Activated B cell treated with CpG ODN at 0.5 μM for 24 hours (primary cell): ENCODE data around the gene CDYL. TPM values are rescaled to one million over a fixed set of nuclear protein-coding genes. Genes with fewer than 3 reads are reported as not detected.

Experiments
- ATAC-seq: fragments of 200-7000 bp; cut with Tn5 transposase; one replicate; pipeline ENCODE4 v1.10.0; 2021; ENCODE audit warnings: low read depth, mild to moderate bottlenecking, moderate library complexity
- CTCF ChIA-PET: fragments of 350-600 bp; sonication (Branson Sonifier 250); formaldehyde crosslinking; loops from one replicate; lab custom pipeline; 2021; ENCODE audit warnings: antibody characterized with exemption; lab: Charles Lee
- POLR2A ChIA-PET: fragments of 350-600 bp; sonication (Branson Sonifier 250); formaldehyde crosslinking; loops from one replicate; lab custom pipeline; 2021; ENCODE audit warnings: antibody characterized with exemption; lab: Charles Lee
- DNase-seq: peaks from one replicate; pipeline ENCODE4 v3.0.0; 2022
- H3K27ac Mint-ChIP-seq: one replicate; pipeline ENCODE4 v1.8.0; 2020; ENCODE audit warnings: mixed read lengths
- H3K27me3 Mint-ChIP-seq: one replicate; pipeline ENCODE4 v1.8.0; 2021; ENCODE audit warnings: mixed read lengths
- H3K36me3 Mint-ChIP-seq: one replicate; pipeline ENCODE4 v1.8.0; 2021; ENCODE audit warnings: low read depth, mixed read lengths
- H3K4me1 Mint-ChIP-seq: one replicate; pipeline ENCODE4 v1.8.0; 2021; ENCODE audit warnings: mixed read lengths
- H3K4me3 Mint-ChIP-seq: one replicate; pipeline ENCODE4 v1.8.0; 2020; ENCODE audit warnings: mild to moderate bottlenecking, mixed read lengths
- H3K9me3 Mint-ChIP-seq: one replicate; pipeline ENCODE4 v1.8.0; 2020; ENCODE audit warnings: mixed read lengths
- CTCF ChIP-seq: fragments of 200-600 bp; IDR thresholded peaks from one replicate; pipeline ENCODE4 v1.8.0; 2022; ENCODE audit warnings: antibody characterized with exemption, mild to moderate bottlenecking
- intact Hi-C: fragments of 100-400 bp; cut with micrococcal nuclease; formaldehyde crosslinking; loops from one replicate; pipeline ENCODE4 v1.15.1; 2024
- total RNA-seq: library from RNA; stranded (reverse); gene quantifications from 2 replicates; pipeline ENCODE4 v1.2.3, GENCODE V29; 2022

Gene CDYL
- total RNA-seq, 1 donor from 2014 or later, result 47.5 TPM

GRCh38 chr6:4923081-4923480 lies 146.9 kb downstream of the CDYL start:
- peaks cover 6% of the 10 kb centered on the region for H3K36me3 Mint-ChIP-seq
- H3K9me3 Mint-ChIP-seq, result no peaks in the 10 kb centered on the region
- H3K27ac Mint-ChIP-seq, result peak overlapping the region; percentile 10
- peaks cover 23% of the 10 kb centered on the region for H3K4me1 Mint-ChIP-seq
- no peak for ATAC-seq
- no peaks in the 10 kb centered on the region for H3K27me3 Mint-ChIP-seq
- ChIA-PET POLR2A (no interaction called here), CTCF (interaction anchor here (0.7 kb wide), 1 partner anchor 29 kb away, joined by 3 read pairs; no protein-coding TSS in a partner anchor)
- no peak for TF ChIP-seq CTCF
- DNase-seq, result no peak
- intact Hi-C loops, result no loop called here
- H3K4me3 Mint-ChIP-seq, result no peak overlapping the region

DNA sequence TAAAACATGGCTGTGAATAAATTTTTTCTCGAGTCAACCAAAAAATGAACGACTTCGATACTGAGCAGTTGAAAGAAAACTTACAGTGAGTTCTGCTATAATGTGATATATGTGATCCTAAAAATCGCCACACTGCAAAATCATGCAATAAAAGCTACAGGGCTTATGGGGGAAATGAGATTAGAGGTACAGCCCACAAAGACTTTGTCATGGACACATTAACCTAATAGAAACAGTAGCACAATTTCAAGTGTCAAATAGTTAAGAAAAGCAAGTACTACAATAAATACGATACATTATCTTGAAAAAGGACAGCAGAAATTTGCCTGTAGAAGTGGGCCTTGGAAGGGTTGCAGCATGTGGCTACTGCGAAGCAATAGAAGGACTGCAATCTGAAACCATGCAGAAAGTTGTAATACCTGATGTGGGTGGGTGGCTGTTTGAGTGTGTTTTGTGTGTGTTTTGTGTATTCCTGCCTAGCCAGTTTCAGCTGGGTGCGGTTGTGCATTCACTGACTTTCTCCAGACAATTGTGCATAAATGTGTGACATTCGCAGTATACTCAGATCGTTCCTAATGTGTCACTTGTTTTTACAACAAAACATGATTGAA lies 148.6 kb downstream of the CDYL start:
- H3K9me3 Mint-ChIP-seq, result no peaks in the 10 kb centered on the region
- no peaks in the 10 kb centered on the region for H3K27me3 Mint-ChIP-seq
- peaks cover 32% of the 10 kb centered on the region for H3K4me1 Mint-ChIP-seq
- intact Hi-C loops, result no loop called here
- H3K36me3 Mint-ChIP-seq, result peaks cover 8% of the 10 kb centered on the region
- H3K4me3 Mint-ChIP-seq, result no peak overlapping the region
- no peak for TF ChIP-seq CTCF
- no peak overlapping the region for H3K27ac Mint-ChIP-seq
- CTCF ChIA-PET, result interaction anchor here (0.6 kb wide), 1 partner anchor 139 kb away, joined by 3 read pairs; no protein-coding TSS in a partner anchor
- POLR2A ChIA-PET, result interaction anchor here (0.6 kb wide), 1 partner anchor 114 kb away, joined by 3 read pairs; no protein-coding TSS in a partner anchor
- no peak for ATAC-seq
- DNase-seq, result no peak

GRCh38 chr6:4925580-4925979 lies 149.4 kb downstream of the CDYL start:
- ChIA-PET POLR2A (no interaction called here), CTCF (no interaction called here)
- peaks cover 4% of the 10 kb centered on the region for H3K36me3 Mint-ChIP-seq
- H3K27me3 Mint-ChIP-seq, result no peaks in the 10 kb centered on the region
- H3K27ac Mint-ChIP-seq, result no peak overlapping the region
- H3K4me1 Mint-ChIP-seq, result peaks cover 33% of the 10 kb centered on the region
- no peak for DNase-seq
- no peaks in the 10 kb centered on the region for H3K9me3 Mint-ChIP-seq
- no peak for ATAC-seq
- no peak overlapping the region for H3K4me3 Mint-ChIP-seq
- intact Hi-C loops, result no loop called here
- no peak for TF ChIP-seq CTCF

DNA sequence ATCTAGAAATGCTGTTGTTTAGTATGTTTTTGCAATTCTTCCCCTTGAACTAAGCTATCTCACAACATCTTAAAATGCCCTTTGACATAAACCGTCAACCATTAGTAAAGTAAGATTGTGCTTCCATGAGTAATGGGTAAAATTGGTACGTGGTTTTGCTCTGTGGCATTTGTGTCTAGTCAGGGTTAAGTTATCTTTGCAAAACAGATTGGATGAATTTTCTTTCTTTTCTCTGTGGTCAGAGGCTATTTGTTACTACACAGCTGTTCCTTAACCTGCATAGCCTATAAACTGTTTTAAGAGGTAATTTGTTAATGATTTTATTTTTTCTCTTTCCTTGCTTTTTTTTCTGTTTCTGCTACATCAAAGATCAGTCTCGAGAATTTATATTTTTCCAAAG lies 152.2 kb downstream of the CDYL start:
- Mint-ChIP-seq H3K27me3 (no peaks in the 10 kb centered on the region), H3K9me3 (no peaks in the 10 kb centered on the region), H3K4me3 (no peak overlapping the region), H3K4me1 (peaks cover 39% of the 10 kb centered on the region), H3K27ac (no peak overlapping the region), H3K36me3 (peaks cover 8% of the 10 kb centered on the region)
- intact Hi-C loops, result no loop called here
- ChIA-PET POLR2A (no interaction called here), CTCF (no interaction called here)
- DNase-seq, result no peak
- TF ChIP-seq CTCF, result no peak
- ATAC-seq, result no peak

GRCh38 chr6:4929097-4929718 lies 153.0 kb downstream of the CDYL start:
- no peak for TF ChIP-seq CTCF
- Mint-ChIP-seq H3K36me3 (peaks cover 8% of the 10 kb centered on the region), H3K4me3 (no peak overlapping the region), H3K4me1 (peaks cover 39% of the 10 kb centered on the region), H3K27me3 (no peaks in the 10 kb centered on the region), H3K27ac (no peak overlapping the region), H3K9me3 (no peaks in the 10 kb centered on the region)
- ATAC-seq (no peak), DNase-seq (no peak)
- CTCF ChIA-PET, result no interaction called here
- POLR2A ChIA-PET, result no interaction called here
- intact Hi-C loops, result no loop called here
